Right lobe of liver (tissue), 6 donors: ENCODE measurements around the gene MRPL14. TPM values are rescaled to one million over a fixed set of nuclear protein-coding genes. Genes with fewer than 3 reads are reported as not detected.
A peak's percentile ranks its signal among the peaks of the same experiment; 100 is the strongest.

Experiments used
- ATAC-seq, 4 donors: fragments of 200-7000 bp; cut with Tn5 transposase; one replicate each; pipeline ENCODE4 v1.9.1; 2020; ENCODE audit warnings: mild to moderate bottlenecking in 4 of 4, moderate library complexity in 4 of 4
- DNase-seq, 3 donors: peaks; one replicate each; pipeline ENCODE4 v3.0.0-alpha.2; 2020
- H3K27ac ChIP-seq, 3 donors: fragments of 200-600 bp; one replicate each; pipeline ENCODE4 v1.8.0; 2022
- H3K27me3 ChIP-seq, 2 donors: fragments of 200-600 bp; one replicate each; pipeline ENCODE4 v1.8.0; 2022
- H3K36me3 ChIP-seq, 4 donors: fragments of 200-600 bp; sonication (generic) in 1 of 4; one replicate each; pipeline versions ENCODE4 v1.5.1 to v1.8.0; 2017 to 2022; ENCODE audit warnings: control low read depth in 1 of 4
- H3K4me1 ChIP-seq, 4 donors: fragments of 200-600 bp; sonication (generic) in 1 of 4; one replicate each; pipeline versions ENCODE4 v1.5.1 to v1.8.0; 2017 to 2022; ENCODE audit warnings: control low read depth in 1 of 4
- H3K4me3 ChIP-seq, 3 donors: fragments of 200-600 bp; one replicate each; pipeline ENCODE4 v1.8.0; 2022
- H3K9me3 ChIP-seq, 4 donors: fragments of 200-600 bp; sonication (generic) in 1 of 4; one replicate each; pipeline versions ENCODE4 v1.5.1 to v1.8.0; 2017 to 2022; ENCODE audit warnings: control low read depth in 1 of 4
- POLR2A ChIP-seq: fragments of 450-650 bp; IDR thresholded peaks from one replicate; pipeline ENCODE4 v1.6.1; 2017; ENCODE audit warnings: antibody characterized with exemption, mild to moderate bottlenecking
- WGBS: methylation state at CpG from one replicate; pipeline ENCODE4 v1.1.6; 2018; ENCODE audit warnings: low coverage, low lambda C conversion rate; ENCODE audit not compliant: insufficient coverage; ENCODE audit errors: missing lambda C conversion rate; 5-methylcytosine and 5-hydroxymethylcytosine counted together
- intact Hi-C, 2 donors: fragments of 100-400 bp; cut with DNase I; formaldehyde crosslinking; loops; one replicate each; pipeline versions ENCODE4 v1.11.2 to v1.14.1; 2022
- total RNA-seq, 6 experiments: library from RNA; depleted of rRNA in 2 of 6; stranded (reverse); fragments of >200 nt in 2 of 6; fragmentation: NEBNext Ultra II Directional in 3 of 6; extraction: Animal tissue kit (Norgen Biotek cat#: 25700) in 3 of 6; gene quantifications; one replicate each; pipeline versions ENCODE4 v1.1.0 to v1.2.4, GENCODE V29; 2016 to 2023
- TF ChIP-seq, protein P1 (sequence below), 4 donors: fragments of 200-600 bp in 3 of 4; fragments of 450-650 bp in 1 of 4; IDR thresholded peaks; one replicate each; pipeline versions ENCODE4 v1.5.1 to v1.8.0; 2016 to 2022; ENCODE audit warnings: antibody characterized with exemption in 4 of 4, mild to moderate bottlenecking in 2 of 4
- donor health status: DM: no; HTN: yes; CAD: no.
- donor health status: DM: no; HTN: no; CAD: no.
- donor health status: DM: no; HTN: no; CAD: no.
- donor health status: DM: no; HTN: yes; CAD: no.
- donor health status: DM: no; HTN: yes; CAD: no.

Gene MRPL14
- total RNA-seq, 6 experiments from 2014 or later, result 26.5 to 70.0 (median 35.4) TPM

DNA sequence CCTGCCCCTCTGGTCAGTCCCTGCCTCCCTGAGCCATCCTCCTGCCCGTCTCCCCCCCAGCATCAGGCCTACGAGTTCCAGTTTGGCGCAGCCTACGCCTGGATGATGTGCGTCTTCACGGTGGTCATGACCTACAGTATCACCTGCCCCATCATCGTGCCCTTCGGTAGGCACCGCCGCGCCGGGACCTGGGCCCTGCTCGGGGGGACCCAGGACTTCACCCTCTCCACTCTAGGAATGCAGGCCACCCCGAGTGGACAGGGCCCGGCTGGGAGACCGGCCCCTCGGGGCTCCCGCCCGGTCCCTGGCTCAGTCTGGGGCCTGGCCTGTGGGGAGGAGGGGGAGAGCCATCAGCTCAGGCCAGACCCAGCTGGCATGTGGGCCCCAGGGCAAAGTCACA is 25.3 kb upstream of the MRPL14 start:
- no peak for DNase-seq
- Histone ChIP-seq H3K27ac (no peak overlapping the region), H3K4me1 (peaks cover 0 to 12% (median 0%) of the 10 kb centered on the region in 4 donors), H3K36me3 (peaks cover 0 to 26% (median 11%) of the 10 kb centered on the region in 4 donors), H3K4me3 (no peak overlapping the region), H3K27me3 (no peaks in the 10 kb centered on the region), H3K9me3 (no peaks in the 10 kb centered on the region)
- TF ChIP-seq, protein P1, sequence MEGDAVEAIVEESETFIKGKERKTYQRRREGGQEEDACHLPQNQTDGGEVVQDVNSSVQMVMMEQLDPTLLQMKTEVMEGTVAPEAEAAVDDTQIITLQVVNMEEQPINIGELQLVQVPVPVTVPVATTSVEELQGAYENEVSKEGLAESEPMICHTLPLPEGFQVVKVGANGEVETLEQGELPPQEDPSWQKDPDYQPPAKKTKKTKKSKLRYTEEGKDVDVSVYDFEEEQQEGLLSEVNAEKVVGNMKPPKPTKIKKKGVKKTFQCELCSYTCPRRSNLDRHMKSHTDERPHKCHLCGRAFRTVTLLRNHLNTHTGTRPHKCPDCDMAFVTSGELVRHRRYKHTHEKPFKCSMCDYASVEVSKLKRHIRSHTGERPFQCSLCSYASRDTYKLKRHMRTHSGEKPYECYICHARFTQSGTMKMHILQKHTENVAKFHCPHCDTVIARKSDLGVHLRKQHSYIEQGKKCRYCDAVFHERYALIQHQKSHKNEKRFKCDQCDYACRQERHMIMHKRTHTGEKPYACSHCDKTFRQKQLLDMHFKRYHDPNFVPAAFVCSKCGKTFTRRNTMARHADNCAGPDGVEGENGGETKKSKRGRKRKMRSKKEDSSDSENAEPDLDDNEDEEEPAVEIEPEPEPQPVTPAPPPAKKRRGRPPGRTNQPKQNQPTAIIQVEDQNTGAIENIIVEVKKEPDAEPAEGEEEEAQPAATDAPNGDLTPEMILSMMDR (IDR thresholded peaks at IDR 0.05), result no peak
- TF ChIP-seq POLR2A, result no peak
- ATAC-seq, result no peak
- WGBS, result 80% methylated on average over 3 of the region's 19 CpGs
- intact Hi-C loops, result loop anchor here (5.0 to 10.0 kb wide), 2 partner anchors 48 to 50 kb away; no protein-coding TSS in a partner anchor

DNA sequence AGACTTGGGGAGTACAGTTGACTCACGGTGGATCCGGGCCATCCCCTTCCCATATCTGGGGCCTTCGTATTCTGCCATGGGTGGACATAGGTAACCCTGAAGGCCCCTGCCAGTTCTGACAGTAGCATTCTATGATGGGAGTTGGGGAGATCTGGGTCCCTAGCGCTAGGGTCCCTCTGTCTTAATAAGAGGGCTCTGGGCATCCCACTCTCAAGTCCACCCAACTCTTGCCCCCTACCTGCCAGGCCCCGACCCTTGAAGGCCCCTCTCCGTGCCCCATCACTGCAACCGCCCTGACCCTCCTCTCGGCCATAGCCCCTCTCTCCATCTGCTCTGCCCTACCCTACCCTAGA is 24.8 kb upstream of the MRPL14 start:
- 89% methylated on average over 3 of the region's 8 CpGs for WGBS
- Histone ChIP-seq H3K9me3 (no peaks in the 10 kb centered on the region), H3K27me3 (no peaks in the 10 kb centered on the region), H3K36me3 (peaks cover 0 to 29% (median 15%) of the 10 kb centered on the region in 4 donors), H3K4me3 (no peak overlapping the region), H3K4me1 (peaks cover 0 to 12% (median 0%) of the 10 kb centered on the region in 4 donors), H3K27ac (no peak overlapping the region)
- no peak for ATAC-seq
- intact Hi-C loops, result loop anchor here (5.0 to 10.0 kb wide), 2 partner anchors 47 to 50 kb away; no protein-coding TSS in a partner anchor
- TF ChIP-seq, protein P1 (IDR thresholded peaks at IDR 0.05), result peak in 1 of 4 donors; percentile 12
- TF ChIP-seq POLR2A, result no peak
- no peak for DNase-seq

DNA sequence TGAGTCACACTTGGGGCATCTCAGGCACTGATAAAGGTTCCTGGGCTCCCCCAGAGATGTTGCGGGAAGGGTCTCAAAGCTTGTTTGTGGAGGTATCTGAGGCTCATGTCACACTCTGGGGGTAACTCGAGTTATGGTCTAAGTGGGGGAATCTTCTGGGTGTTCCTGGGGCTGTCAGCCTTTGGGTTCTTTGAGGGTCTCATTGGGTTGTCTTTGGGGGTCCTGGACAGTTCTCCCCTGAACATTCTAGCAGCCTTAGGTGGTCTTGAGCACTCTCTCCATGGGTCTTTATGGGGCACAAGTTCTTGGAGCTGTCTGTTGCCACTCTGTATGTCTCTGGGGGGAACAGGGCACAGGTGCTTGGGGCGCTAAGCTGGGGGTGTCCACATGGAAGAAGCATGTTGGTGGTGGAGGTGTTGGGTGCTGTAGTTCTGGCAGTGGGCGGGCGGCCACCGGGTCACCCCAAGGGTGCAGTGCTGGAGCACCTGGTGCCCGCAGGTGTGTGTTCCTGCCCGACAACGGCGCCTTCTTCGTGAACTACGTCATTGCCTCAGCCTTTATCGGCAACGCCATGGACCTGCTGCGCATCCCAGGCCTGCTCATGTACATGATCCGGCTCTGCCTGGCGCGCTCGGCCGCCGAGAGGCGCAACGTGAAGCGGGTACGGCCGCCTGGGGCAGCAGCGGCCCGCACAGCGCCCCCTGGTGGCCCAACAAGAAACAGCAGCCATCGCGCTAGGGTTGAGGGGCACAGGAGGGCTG is 24.3 kb upstream of the MRPL14 start:
- ATAC-seq, result peak; percentile 73 to 88 (median 82)
- H3K27me3 ChIP-seq, result no peaks in the 10 kb centered on the region
- DNase-seq, result peak; percentile 76 to 81 (median 81)
- no peak overlapping the region for H3K27ac ChIP-seq
- no peak overlapping the region for H3K4me3 ChIP-seq
- H3K36me3 ChIP-seq, result peaks cover 0 to 34% (median 17%) of the 10 kb centered on the region in 4 donors
- WGBS, result 92% methylated on average over 2 of the region's 31 CpGs
- intact Hi-C loops, result loop anchor here (5.0 to 10.0 kb wide), 2 partner anchors 47 to 49 kb away; no protein-coding TSS in a partner anchor
- peaks cover 0 to 8% (median 0%) of the 10 kb centered on the region in 4 donors for H3K4me1 ChIP-seq
- no peaks in the 10 kb centered on the region for H3K9me3 ChIP-seq
- TF ChIP-seq, protein P1 (IDR thresholded peaks at IDR 0.05), result peak; percentile 97 to 99 (median 98)
- TF ChIP-seq POLR2A, result no peak

DNA sequence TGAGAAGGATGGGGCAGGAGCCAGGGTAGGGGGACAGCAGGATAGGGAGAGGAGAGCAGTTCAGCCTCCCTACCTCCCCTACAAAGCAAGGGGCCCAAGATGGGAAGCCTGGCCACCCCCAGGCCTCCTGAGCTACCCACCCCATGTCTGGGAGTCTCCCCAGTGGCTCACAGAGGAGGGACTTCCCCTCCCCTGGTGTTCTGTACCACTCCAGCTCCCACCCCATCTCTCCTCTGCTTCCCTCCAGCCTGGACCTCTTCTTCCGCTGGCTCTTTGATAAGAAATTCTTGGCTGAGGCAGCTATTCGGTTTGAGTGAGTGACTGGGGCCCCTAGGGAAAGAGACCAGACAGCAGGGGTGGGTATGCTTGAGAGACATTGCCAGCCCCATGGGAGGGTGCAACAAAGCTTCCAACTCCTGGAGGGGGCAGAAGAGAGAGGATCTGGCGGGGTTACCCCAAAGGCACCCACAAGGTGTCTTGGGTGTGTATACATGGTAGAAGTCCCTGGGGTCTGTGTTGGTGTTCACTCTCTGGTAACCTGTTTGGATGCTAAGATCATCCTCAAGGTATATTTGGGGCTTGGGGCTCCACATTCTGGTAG is 23.2 kb upstream of the MRPL14 start:
- H3K4me3 ChIP-seq, result no peak overlapping the region
- WGBS, result 88% methylated on average over 2 of the region's 3 CpGs
- H3K36me3 ChIP-seq, result peaks cover 0 to 40% (median 17%) of the 10 kb centered on the region in 4 donors
- no peaks in the 10 kb centered on the region for H3K4me1 ChIP-seq
- no peaks in the 10 kb centered on the region for H3K9me3 ChIP-seq
- TF ChIP-seq POLR2A, result no peak
- TF ChIP-seq, protein P1 (IDR thresholded peaks at IDR 0.05), result no peak
- DNase-seq (no peak), ATAC-seq (no peak)
- intact Hi-C loops, result loop anchor here (5.0 to 10.0 kb wide), 2 partner anchors 46 to 48 kb away; no protein-coding TSS in a partner anchor
- no peak overlapping the region for H3K27ac ChIP-seq
- H3K27me3 ChIP-seq, result no peaks in the 10 kb centered on the region
